GM18951 (cell line): ENCODE data around the gene TSBP1.

ENCODE experiments used
- POLR2A ChIP-seq: IDR thresholded peaks from 4 replicates; pipeline ENCODE4 v1.6.1; 2011; ENCODE audit warnings: mild to moderate bottlenecking; ENCODE audit not compliant: insufficient read length, insufficient read depth; ENCODE audit errors: extremely low read depth
- in situ Hi-C: fragments of 300-500 bp; cut with MboI; formaldehyde crosslinking; loops from one replicate; pipeline ENCODE4 v1.12.0; 2022; ENCODE audit warnings: low sequenced_read_pairs, mixed read lengths, inconsistent platforms; ENCODE audit not compliant: unreplicated experiment

Gene TSBP1

DNA sequence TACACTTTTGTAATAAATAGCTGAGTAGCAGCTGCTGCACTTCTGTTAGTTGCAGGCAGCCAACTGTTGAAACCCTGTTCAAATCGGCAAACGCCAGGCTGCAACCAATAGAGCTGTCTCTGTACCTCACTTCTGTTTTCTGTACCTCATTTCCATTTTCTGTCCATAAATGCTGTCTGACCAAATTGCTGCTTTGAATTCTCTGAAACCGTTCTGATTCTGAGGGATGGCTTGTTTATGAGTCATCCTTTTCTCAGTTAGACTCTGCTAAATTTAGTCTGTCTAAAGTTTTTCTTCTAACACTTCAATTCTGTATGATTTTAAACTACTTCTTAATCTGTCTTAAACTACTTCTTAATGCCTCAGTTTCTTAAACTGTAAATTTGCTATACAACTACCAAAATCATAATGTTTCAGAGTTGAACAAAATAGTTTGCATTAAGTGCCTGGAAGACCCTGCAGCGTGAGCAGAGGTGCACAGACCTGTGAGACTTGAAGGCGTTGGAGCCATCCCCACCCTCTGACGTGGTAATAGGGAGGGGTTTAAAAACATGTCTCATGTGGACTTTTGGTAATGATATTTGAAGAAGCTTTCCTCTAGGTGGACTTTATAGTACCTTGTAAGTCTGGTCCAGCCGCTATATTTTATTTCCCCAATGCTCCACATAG, 25.7 kb upstream of the TSBP1 start:
- TF ChIP-seq POLR2A: no peak
- in situ Hi-C loops: no loop called here

DNA sequence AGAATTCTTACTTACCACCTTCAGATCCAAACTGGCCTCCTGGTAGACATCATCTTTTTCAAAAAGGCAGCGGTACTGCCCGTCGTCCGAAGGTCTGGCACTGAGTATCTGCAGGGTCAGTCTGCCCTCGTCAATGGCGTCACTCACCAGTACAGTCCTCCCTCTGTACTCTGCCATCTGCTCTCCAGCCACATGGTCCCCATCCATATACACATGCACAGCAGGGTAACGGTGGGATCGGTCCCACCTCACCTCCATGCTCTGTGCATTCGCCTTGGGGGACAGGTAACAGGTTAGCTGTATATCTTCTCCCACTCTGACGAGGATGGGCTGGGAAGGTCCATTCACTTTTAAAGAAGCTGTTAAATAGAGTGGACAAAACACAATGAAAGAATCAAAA, 24.3 kb upstream of the TSBP1 start:
- in situ Hi-C loops: no loop called here
- TF ChIP-seq POLR2A: no peak

DNA sequence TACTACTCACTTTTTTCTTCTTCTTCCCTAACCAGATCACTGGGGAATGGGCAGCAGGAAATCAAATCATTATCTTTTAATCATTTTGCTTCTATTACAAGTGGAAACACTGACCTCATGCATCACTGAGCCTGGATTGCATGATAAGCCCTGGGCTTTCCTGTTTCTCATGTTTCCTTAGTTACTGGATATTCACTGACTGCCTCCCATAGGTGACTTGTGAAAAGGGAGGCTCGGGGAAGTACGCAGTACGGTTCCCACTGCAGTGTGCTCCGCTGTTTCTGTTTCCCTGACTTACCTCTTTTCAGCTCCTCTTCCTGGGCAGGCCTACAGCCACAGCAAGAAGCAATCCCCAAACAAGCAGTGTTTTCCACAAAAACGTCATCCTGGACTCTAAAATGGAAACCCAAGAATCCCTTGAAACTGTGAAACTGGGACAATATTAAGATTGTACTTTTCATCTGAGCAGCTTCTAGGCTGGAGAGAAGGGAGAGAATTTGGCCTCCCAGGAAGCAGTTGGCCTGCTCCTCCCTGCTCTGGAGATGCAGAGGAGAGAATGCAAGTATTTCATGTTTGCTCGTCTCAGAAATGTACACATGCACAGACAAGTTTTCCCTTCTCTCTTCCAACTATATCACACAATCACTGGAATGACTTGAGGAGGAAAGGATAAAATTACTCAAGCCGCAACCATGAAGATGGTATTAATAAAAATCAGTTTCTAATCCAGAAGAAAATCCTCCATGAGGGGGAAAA, 22.1 kb upstream of the TSBP1 start:
- in situ Hi-C loops: no loop called here
- no peak for TF ChIP-seq POLR2A

DNA sequence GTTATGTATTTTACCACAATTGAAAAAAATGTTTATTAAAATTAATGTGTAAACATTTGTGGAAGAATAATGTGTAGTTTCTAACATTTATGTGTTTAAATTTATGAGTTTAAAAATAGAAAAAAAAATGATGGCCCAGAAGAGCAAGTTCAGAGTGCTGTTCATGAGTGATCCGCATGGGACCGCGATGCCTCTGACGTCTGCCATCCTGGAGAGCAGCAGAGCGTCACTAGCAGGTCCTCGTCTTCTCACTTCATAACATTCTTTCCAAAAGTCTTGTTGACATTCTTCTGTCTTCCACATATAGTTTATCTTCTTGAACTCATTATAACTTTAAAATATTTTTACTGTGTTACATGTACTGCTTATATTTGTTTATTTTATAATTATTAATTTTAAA, 19.8 kb upstream of the TSBP1 start:
- no peak for TF ChIP-seq POLR2A

DNA sequence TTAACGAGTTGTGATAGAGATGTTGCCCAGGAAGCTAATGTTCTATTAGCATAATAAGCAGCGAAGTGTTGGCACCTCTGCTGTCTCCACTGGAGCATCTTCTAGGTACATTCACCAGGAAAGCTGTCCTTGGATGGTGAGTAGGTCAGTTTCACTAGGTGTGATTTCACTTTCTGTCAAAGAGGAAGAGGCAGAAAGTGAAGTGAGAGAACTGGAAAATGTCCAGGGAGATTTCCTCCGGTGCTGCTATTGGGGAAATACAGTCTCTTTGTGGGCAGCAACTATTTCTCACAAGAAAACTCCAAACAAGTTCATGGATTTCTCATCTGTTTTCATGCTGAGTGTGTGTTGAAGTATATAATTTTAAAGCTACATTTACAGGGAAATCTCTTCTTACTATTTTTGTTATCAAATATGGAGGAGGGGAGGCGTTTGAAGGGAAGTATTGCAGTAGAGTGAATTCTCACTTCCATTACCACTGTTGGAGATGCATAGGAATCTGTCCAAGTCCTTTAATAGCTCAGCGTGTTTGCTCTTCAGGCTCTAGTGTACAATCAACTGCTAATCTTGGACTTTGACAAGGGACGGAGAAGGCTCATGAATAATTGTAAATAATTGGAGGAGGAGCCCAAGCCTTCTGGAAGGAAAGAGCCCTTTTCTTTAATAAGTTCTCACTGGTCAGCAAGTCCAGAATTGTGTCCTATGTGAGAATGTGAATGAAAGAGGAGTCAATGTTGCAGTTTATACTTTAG, 16.1 kb upstream of the TSBP1 start:
- TF ChIP-seq POLR2A: no peak
- in situ Hi-C loops: no loop called here

More for the DNA sequence above, 19.8 kb upstream of the TSBP1 start:
- in situ Hi-C loops: no loop called here

DNA sequence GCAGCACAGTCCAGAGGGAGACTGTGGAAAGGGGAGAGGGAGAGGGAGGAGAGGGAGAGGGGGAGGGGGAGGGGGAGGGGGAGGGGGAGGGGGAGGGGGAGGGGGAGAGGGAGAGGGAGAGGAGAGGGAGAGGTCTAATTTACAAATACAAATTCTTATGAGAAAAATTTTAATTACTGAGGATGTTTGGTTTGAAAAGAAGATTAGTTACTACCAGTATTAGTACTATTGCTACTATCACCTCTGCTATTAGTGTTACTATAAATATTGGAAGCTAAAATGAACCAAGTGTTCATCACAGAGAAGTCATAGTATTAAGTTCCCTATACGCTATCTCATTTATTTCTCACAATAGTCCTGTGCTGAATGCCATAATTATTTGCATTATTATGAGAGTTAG, 14.3 kb upstream of the TSBP1 start:
- in situ Hi-C loops: no loop called here
- TF ChIP-seq POLR2A: no peak

DNA sequence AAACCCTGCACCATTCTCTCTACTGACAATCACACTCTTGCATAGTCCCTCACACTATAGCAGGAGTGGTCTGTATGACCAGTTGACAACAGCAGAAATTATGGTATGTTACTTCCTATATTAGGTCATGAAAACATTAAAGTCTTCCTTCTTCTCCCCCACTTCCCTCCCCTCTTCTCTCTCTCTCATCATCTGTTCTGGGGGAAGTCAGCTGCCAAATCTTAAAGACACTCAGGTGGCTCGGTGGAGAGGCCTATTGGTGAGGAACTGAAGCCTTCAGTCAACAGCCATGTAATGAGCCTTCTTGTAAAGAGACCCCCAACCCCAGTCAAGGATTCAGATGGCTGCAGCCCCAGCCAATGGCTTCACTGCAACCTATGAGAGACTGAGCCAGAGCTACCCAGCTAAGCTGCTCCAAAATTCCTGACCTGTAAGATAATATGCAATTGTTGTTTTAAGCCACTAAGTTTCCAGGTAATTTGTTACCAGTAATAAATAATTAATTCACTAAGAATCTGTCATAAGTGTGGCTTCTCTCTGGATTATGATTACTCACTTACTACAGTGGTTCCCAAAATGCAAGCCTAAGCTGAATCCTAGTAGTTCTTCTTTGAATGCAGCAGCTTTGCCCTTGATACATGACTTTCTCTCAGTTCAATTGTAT, 11.2 kb upstream of the TSBP1 start:
- TF ChIP-seq POLR2A: no peak
- in situ Hi-C loops: no loop called here

DNA sequence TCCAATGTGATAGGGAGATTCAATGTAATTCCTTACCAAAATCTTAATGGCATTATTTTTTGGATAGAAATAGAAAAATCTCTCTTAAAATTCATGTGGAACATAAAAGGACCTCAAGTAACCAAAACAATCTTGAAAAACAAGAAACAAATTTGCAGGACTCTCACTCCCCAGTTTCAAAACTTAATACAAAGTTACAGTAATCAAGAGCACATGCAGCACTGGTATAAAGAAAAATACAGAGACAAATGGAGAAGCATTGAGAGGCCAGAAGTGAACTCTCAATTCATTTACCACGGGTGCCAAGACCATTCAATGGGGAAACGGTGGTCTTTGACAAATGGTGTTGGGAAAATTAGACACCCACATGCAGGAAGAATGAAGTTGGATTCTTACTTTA, 7.8 kb upstream of the TSBP1 start:
- in situ Hi-C loops: no loop called here

DNA sequence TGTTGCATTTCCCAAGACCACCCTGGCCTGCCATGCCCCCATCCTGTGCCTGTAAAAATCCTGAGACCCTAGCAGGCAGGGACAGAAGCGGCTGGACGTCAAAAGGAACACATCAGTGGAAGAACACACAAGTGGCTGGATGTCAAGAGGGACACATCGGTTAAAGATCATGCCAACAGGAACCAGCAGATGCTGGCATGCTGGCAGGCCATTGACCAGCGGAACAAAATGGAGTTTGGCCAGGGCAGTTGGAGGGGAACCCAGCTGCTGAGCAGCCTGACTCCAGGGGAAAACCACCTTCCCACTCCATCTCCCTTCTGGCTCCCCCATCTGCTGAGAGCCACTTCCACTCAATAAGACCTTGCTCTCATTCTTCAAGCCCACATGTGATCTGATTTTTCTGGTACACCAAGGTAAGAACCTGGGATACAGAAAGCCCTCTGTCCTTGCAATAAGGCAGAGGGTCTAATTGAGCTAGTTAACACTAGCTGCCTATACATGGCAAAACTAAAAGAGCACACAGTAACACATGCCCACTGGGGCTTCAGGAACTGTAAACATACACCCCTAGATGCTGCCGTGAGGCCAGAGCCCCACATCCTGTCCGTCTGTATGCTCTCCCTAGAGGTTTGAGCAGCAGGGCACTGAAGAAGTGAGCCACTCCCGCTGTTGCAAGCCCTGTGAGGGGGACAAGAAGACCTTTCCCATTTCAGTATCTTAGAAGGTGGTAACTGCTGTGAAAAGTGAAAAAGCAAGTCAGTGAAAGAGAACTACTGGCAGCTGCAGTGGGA, 4.2 kb upstream of the TSBP1 start:
- no peak for TF ChIP-seq POLR2A
- in situ Hi-C loops: no loop called here

More for the DNA sequence above, 7.8 kb upstream of the TSBP1 start:
- no peak for TF ChIP-seq POLR2A

DNA sequence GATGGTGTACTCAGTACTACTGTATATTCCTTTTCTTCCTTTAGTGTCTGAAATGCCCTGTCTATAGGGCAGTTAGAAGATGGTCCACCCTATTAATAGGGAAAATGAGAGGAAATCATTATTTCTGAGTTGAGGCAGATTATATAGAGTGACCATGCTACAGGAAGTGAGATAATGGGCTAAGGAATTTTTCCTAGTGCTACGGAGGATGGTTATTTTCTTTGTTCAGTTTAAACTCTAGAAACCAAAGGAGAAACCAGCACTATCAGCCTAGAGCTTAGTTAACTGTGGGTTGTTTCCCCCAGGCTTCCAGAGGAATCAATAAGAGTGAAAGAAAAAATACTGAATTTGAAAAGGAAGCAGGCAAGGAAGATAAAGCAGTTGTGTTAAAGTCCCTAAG, 474 bp downstream of the TSBP1 start:
- in situ Hi-C loops: no loop called here
- TF ChIP-seq POLR2A: no peak

DNA sequence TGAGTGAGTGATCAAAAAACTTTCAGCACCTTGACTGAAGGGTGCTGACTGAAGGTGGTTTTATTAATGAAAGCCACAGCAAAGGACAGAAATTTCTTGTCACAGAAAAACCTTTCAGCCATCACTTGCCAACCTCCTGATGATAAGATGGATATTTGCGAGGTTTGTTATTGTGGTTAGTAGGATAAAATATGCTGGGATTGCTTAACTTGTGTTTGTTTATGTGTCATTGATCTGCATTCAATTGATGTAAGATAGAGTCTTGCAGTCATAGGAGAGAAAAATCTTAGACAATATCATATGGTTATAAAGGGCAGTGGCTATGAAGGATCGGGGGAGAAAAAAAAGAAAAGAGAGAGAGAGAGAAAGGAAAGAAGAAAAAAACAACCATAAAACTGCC, 1.2 kb downstream of the TSBP1 start:
- no peak for TF ChIP-seq POLR2A
- in situ Hi-C loops: no loop called here

DNA sequence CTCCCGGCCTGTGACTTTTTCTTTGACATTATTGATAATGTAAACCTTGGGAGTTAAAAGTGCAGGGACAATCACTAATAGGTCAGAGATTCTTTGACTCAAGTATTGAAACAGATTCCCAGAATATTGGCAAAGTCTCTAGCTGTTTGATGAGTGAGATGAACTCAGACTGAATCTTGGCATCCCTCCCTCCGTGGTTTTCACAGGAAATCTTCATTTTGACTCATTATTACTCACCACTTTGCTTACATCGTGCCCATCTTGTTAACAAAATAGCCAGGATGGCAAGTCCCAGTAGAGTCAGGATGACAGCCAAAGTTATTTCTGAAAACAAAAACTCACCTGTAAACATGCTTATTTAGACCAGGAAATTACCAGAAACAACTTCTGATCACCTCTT, 2.0 kb downstream of the TSBP1 start:
- no peak for TF ChIP-seq POLR2A
- in situ Hi-C loops: no loop called here
